Measurements from ENCODE around the gene EEIG1. TPM values are rescaled to one million over a fixed set of nuclear protein-coding genes. Genes with fewer than 3 reads are reported as not detected.

The EEIG1 gene
- 10 to 100 TPM; 33.0 to 81.3 (median 48.9) TPM for total RNA-seq

GRCh38 chr9:127980706-127981558 is at the start of gene EEIG1:
EEIG1 (minus strand) TSS chr9:127980989; CDS start chr9:127980137, 852 bp downstream.
- intact Hi-C loops (cut with DNase I; ENCODE audit: low total_unique reads) = no loop called here
- TF ChIP-seq CTCF (IDR thresholded peaks at IDR 0.05) (no peak), POLR2A (IDR thresholded peaks at IDR 0.05) (no peak)
- peak; percentile 92 to 99 for DNase-seq (ENCODE audit: low spot score in 2 of 2)
- WGBS, 2 donors = 0% methylated on average over 24 to 30 of the region's 93 CpGs
- H3K4me3 ChIP-seq (ENCODE audit: low read depth, poor library complexity, severe bottlenecking) = peak within 1 kb of the TSS; percentile 78

GRCh38 chr9:128027705-128028104 is 46.9 kb upstream of the EEIG1 start:
- no peak for TF ChIP-seq CTCF (IDR thresholded peaks at IDR 0.05)
- no peak for TF ChIP-seq POLR2A (IDR thresholded peaks at IDR 0.05)
- no peak for DNase-seq (ENCODE audit: low spot score in 2 of 2)
- intact Hi-C loops (cut with DNase I; ENCODE audit: low total_unique reads) = no loop called here
- 74 to 85% methylated on average over 4 of the region's 4 CpGs for WGBS, 2 donors
- H3K4me3 ChIP-seq (ENCODE audit: low read depth, poor library complexity, severe bottlenecking) = no peak overlapping the region

GRCh38 chr9:128026773-128027541 is 46.2 kb upstream of the EEIG1 start:
- WGBS, 2 donors = 67 to 75% methylated on average over 11 of the region's 11 CpGs
- no peak for DNase-seq (ENCODE audit: low spot score in 2 of 2)
- intact Hi-C loops (cut with DNase I; ENCODE audit: low total_unique reads) = no loop called here
- TF ChIP-seq CTCF (IDR thresholded peaks at IDR 0.05) (no peak), POLR2A (IDR thresholded peaks at IDR 0.05) (no peak)
- no peak overlapping the region for H3K4me3 ChIP-seq (ENCODE audit: low read depth, poor library complexity, severe bottlenecking)

- TF ChIP-seq CTCF (IDR thresholded peaks at IDR 0.05) (no peak), POLR2A (IDR thresholded peaks at IDR 0.05) (no peak)
- 83 to 84% methylated on average over 12 of the region's 12 CpGs for WGBS, 2 donors
- intact Hi-C loops (cut with DNase I; ENCODE audit: low total_unique reads) = no loop called here
- DNase-seq (ENCODE audit: low spot score in 2 of 2) = no peak
- H3K4me3 ChIP-seq (ENCODE audit: low read depth, poor library complexity, severe bottlenecking) = no peak overlapping the region
These were observed 45.5 kb upstream of the EEIG1 start for GRCh38 chr9:128026255-128026772.

- no peak overlapping the region for H3K4me3 ChIP-seq (ENCODE audit: low read depth, poor library complexity, severe bottlenecking)
- WGBS, 2 donors = 65 to 68% methylated on average over 4 of the region's 4 CpGs
- TF ChIP-seq CTCF (IDR thresholded peaks at IDR 0.05) = no peak
- no peak for TF ChIP-seq POLR2A (IDR thresholded peaks at IDR 0.05)
- intact Hi-C loops (cut with DNase I; ENCODE audit: low total_unique reads) = no loop called here
- DNase-seq (ENCODE audit: low spot score in 2 of 2) = no peak
These were observed 44.9 kb upstream of the EEIG1 start for GRCh38 chr9:128025736-128026135.

Data from lower leg skin (tissue), 4 donors.